Activated B cell treated with CpG ODN at 0.5 μM for 24 hours (primary cell): Measurements from ENCODE around the gene TENM4. TPM values are rescaled to one million over a fixed set of nuclear protein-coding genes. Genes with fewer than 3 reads are reported as not detected.

Experiments
- ATAC-seq: fragments of 200-7000 bp; cut with Tn5 transposase; one replicate; pipeline ENCODE4 v1.10.0; 2021; ENCODE audit warnings: low read depth, mild to moderate bottlenecking, moderate library complexity
- CTCF ChIA-PET: fragments of 350-600 bp; sonication (Branson Sonifier 250); formaldehyde crosslinking; loops from one replicate; lab custom pipeline; 2021; ENCODE audit warnings: antibody characterized with exemption; lab: Charles Lee
- POLR2A ChIA-PET: fragments of 350-600 bp; sonication (Branson Sonifier 250); formaldehyde crosslinking; loops from one replicate; lab custom pipeline; 2021; ENCODE audit warnings: antibody characterized with exemption; lab: Charles Lee
- DNase-seq: peaks from one replicate; pipeline ENCODE4 v3.0.0; 2022
- H3K27ac Mint-ChIP-seq: one replicate; pipeline ENCODE4 v1.8.0; 2020; ENCODE audit warnings: mixed read lengths
- H3K27me3 Mint-ChIP-seq: one replicate; pipeline ENCODE4 v1.8.0; 2021; ENCODE audit warnings: mixed read lengths
- H3K36me3 Mint-ChIP-seq: one replicate; pipeline ENCODE4 v1.8.0; 2021; ENCODE audit warnings: low read depth, mixed read lengths
- H3K4me1 Mint-ChIP-seq: one replicate; pipeline ENCODE4 v1.8.0; 2021; ENCODE audit warnings: mixed read lengths
- H3K4me3 Mint-ChIP-seq: one replicate; pipeline ENCODE4 v1.8.0; 2020; ENCODE audit warnings: mild to moderate bottlenecking, mixed read lengths
- H3K9me3 Mint-ChIP-seq: one replicate; pipeline ENCODE4 v1.8.0; 2020; ENCODE audit warnings: mixed read lengths
- intact Hi-C: fragments of 100-400 bp; cut with micrococcal nuclease; formaldehyde crosslinking; loops from one replicate; pipeline ENCODE4 v1.15.1; 2024
- total RNA-seq: library from RNA; stranded (reverse); gene quantifications from 2 replicates; pipeline ENCODE4 v1.2.3, GENCODE V29; 2022
- TF ChIP-seq, protein P1 (sequence below): fragments of 200-600 bp; IDR thresholded peaks from one replicate; pipeline ENCODE4 v1.8.0; 2022; ENCODE audit warnings: antibody characterized with exemption, mild to moderate bottlenecking

Gene TENM4
- total RNA-seq, 1 donor from 2014 or later, result 2.4 TPM

DNA sequence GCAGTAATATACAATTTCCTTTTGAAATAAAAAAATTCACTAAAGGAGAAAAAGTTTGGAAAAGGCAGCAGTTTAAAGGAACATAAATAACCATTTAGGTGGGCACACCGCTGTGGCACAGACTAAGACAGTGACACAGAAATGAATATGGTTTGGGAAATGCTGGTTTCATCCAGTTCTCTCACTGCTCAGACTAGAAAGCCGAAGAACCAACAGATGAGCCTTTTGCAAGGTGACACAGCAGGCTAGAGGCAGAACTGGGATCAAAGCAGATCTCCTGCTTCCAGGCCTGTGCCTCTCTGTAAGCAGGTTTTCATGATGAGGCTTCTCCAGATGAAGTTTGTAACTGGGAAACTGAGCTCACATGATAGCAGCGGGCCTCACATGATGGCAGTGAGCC lies 486.1 kb downstream of the TENM4 start:
- no peak overlapping the region for H3K4me3 Mint-ChIP-seq
- ATAC-seq (no peak), DNase-seq (no peak)
- no peaks in the 10 kb centered on the region for H3K4me1 Mint-ChIP-seq
- H3K36me3 Mint-ChIP-seq, result no peaks in the 10 kb centered on the region
- intact Hi-C loops, result no loop called here
- POLR2A ChIA-PET, result no interaction called here
- TF ChIP-seq, protein P1, sequence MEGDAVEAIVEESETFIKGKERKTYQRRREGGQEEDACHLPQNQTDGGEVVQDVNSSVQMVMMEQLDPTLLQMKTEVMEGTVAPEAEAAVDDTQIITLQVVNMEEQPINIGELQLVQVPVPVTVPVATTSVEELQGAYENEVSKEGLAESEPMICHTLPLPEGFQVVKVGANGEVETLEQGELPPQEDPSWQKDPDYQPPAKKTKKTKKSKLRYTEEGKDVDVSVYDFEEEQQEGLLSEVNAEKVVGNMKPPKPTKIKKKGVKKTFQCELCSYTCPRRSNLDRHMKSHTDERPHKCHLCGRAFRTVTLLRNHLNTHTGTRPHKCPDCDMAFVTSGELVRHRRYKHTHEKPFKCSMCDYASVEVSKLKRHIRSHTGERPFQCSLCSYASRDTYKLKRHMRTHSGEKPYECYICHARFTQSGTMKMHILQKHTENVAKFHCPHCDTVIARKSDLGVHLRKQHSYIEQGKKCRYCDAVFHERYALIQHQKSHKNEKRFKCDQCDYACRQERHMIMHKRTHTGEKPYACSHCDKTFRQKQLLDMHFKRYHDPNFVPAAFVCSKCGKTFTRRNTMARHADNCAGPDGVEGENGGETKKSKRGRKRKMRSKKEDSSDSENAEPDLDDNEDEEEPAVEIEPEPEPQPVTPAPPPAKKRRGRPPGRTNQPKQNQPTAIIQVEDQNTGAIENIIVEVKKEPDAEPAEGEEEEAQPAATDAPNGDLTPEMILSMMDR, result no peak
- H3K27me3 Mint-ChIP-seq, result peaks cover 2% of the 10 kb centered on the region
- CTCF ChIA-PET, result no interaction called here
- no peak overlapping the region for H3K27ac Mint-ChIP-seq
- H3K9me3 Mint-ChIP-seq, result no peaks in the 10 kb centered on the region

DNA sequence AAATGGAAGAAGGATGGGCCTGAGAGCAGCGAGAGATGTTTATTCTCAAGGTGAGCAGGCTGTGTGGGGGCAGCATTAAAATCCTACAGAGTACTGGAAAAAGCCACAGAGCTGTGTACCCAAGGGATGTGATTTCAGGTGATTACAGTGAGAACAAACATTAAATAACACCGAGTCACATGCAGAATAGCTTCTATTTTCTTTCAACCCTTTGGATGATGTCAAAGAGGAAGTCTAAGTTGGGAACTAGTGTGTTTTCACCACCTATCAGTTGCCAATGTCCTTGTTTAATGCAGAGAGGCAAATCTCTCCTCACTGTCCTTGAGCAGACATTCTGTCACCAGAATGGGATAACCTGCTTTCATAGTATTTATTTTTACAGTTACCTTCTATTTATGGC lies 486.6 kb downstream of the TENM4 start:
- CTCF ChIA-PET, result no interaction called here
- Mint-ChIP-seq H3K9me3 (no peaks in the 10 kb centered on the region), H3K27ac (no peak overlapping the region), H3K4me3 (no peak overlapping the region), H3K27me3 (peaks cover 4% of the 10 kb centered on the region), H3K4me1 (no peaks in the 10 kb centered on the region), H3K36me3 (no peaks in the 10 kb centered on the region)
- TF ChIP-seq, protein P1, result no peak
- intact Hi-C loops, result no loop called here
- POLR2A ChIA-PET, result no interaction called here
- ATAC-seq (no peak), DNase-seq (no peak)

DNA sequence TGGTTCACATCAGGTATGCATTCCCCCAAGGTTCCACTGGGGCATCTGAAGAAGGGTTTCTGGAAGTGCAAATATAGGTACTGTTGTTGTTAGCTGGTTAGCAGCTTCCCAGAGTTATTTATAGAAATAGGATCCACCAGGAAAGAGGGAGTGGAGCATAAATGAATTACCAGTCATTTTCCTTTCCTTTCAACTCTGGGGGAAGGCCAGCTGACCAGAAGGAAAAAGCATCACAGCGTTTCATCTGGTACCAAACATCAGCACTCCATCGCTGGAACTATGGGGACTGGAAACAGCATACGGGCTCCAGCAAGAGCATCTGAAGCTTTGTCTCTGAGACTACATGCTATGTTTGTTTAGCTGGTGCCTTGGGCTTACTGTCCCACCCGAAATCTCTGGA lies 487.9 kb downstream of the TENM4 start:
- Mint-ChIP-seq H3K27me3 (peaks cover 3% of the 10 kb centered on the region), H3K27ac (no peak overlapping the region), H3K36me3 (no peaks in the 10 kb centered on the region), H3K4me1 (no peaks in the 10 kb centered on the region), H3K9me3 (no peaks in the 10 kb centered on the region), H3K4me3 (no peak overlapping the region)
- ChIA-PET POLR2A (no interaction called here), CTCF (no interaction called here)
- DNase-seq, result no peak
- intact Hi-C loops, result no loop called here
- TF ChIP-seq, protein P1, result no peak
- ATAC-seq, result no peak

DNA sequence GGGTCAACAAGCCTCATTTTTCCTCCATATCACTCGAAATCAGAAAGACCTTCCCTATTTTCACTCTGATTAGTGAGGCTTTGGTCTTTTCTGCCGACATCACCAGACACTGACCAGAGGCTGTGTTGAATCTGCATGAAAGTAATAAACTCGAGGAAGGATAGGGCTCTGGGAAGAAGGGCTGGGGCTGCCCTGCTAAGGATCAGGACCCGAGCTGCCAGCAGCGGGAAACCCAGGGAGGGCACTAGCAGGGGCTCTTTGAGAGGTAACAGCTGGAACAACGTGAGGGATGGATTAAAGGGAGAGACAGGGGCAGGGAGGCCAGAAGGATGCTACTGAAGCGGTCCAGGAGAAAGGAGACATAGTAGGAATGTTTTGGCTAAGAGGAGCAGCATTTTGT lies 488.7 kb downstream of the TENM4 start:
- no peak overlapping the region for H3K4me3 Mint-ChIP-seq
- TF ChIP-seq, protein P1, result no peak
- no peak overlapping the region for H3K27ac Mint-ChIP-seq
- no peaks in the 10 kb centered on the region for H3K9me3 Mint-ChIP-seq
- no peaks in the 10 kb centered on the region for H3K4me1 Mint-ChIP-seq
- intact Hi-C loops, result no loop called here
- DNase-seq, result no peak
- peaks cover 3% of the 10 kb centered on the region for H3K27me3 Mint-ChIP-seq
- no peaks in the 10 kb centered on the region for H3K36me3 Mint-ChIP-seq
- POLR2A ChIA-PET, result no interaction called here
- CTCF ChIA-PET, result no interaction called here
- ATAC-seq, result no peak

DNA sequence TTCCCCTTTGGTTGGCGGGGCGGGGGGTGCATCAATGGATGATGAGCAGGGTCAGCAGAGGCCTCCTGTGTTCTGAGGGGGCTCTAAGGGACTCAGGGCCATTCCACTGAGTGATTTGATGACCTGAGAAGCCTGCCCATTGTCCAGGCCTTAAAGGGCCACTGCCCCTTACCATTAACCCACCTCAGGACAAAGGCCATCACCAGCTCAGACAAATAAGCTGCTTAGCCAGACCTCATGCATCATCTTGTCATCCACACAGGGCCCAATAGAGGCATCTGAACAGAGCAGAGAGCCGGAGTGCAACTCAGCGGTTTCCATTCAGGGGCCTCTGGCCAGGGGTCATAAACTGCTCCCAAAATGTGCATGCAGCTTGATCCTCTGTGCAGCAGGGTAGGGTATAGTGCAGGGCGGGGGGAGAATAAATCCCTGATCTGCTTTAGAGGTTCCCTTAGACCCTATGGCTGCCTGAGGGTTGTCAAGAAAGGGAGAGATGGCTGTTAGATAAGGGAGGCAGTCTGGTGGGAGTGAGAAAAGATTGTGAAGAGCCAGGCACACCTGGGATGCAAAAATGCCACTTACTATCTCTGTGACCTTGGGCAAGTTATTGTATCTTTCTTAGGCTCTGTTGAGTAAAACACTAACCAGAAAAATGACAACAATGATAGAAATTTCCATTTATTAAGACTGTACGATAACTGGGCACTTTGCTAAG lies 490.7 kb downstream of the TENM4 start:
- no peak for DNase-seq
- Mint-ChIP-seq H3K27me3 (peaks cover 7% of the 10 kb centered on the region), H3K4me3 (no peak overlapping the region), H3K27ac (no peak overlapping the region), H3K4me1 (no peaks in the 10 kb centered on the region), H3K36me3 (no peaks in the 10 kb centered on the region), H3K9me3 (no peaks in the 10 kb centered on the region)
- POLR2A ChIA-PET, result no interaction called here
- TF ChIP-seq, protein P1, result no peak
- no peak for ATAC-seq
- intact Hi-C loops, result no loop called here
- CTCF ChIA-PET, result no interaction called here
